CD4-positive, alpha-beta T cell treated with Interleukin-15 for 1 hour (primary cell): ENCODE data around the gene KCNA3.

ENCODE experiments used
- DNase-seq: peaks from one replicate; pipeline ENCODE4 v3.0.0-alpha.2; 2020

KCNA3 gene

DNA sequence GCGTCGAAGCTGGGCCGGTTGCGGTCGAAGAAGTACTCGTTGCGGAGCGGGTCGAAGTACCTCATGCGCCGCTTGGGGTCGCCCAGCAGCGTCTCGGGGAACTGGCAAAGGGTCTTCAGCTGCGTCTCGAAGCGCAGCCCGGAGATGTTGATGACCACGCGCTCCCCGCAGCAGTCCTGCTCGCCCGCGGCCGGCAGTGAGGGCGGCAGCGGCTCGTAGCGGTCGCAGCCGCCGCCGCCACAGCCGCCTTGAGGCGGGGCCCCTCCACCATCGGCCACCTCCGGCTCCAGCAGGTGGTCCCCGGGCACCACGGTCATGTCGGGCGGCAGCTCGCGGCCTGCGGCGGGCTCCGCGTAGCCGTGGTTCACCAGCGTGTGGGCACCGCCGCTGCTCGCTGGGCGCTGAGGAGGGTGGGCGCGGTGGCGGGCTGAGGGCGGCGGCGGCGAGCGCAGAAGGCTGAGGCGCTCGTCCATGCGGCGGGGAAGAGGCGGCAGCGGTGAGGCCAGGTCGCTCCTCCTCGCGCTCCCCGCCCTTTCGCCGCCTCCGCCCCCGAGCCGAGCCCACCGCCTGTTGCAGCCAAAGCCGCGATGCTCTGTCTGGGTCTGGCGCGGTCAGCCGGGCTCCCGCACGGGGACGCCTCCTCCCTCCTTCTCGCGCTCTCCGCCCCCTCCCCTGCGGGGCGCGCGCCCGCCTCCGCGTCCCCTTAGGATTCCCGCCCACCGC, at the start of gene KCNA3:
TSS of gene KCNA3 (minus strand) at position 604 of the 723 bp plus-strand sequence. CDS start at position 473, 131 bp downstream.
- peak; percentile 84 for DNase-seq

DNA sequence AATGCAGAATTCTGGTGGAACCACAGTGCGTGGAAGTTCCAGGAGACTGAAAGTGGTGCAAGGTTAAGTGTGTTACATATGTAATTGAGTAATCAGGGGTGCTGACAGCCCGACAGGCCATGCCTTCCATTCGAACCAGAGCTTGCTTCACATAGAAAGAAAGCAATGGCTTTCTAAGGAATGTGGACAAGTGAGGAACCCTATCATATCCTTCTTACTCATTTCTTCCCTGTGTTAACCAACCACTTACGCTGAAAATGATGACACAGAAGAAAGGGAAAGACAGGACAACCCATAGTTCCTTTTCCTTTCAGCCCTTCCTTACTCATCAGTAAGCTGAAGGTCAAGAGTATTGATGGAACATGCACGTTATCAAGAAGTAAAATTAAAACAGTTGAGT, 48.1 kb upstream of the KCNA3 start:
- DNase-seq = no peak

DNA sequence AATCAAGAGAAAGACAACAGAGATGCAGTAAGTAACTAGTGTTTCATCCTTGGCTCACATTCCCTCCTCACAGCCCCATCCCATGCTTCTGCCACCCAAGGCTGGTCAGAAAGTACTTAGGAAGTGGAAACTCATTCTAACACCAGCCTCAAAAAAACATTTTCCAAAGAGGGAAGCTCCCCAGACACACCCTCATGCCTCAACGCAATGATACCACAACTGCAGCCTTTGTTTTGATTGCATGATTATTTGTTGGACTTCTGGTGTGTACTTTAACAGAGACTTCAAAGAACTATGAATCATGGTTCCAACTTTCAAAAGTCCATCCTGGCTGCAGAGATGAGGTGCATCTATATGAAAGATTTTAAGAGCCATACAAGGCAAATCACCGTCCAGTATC, 45.2 kb upstream of the KCNA3 start:
- no peak for DNase-seq

DNA sequence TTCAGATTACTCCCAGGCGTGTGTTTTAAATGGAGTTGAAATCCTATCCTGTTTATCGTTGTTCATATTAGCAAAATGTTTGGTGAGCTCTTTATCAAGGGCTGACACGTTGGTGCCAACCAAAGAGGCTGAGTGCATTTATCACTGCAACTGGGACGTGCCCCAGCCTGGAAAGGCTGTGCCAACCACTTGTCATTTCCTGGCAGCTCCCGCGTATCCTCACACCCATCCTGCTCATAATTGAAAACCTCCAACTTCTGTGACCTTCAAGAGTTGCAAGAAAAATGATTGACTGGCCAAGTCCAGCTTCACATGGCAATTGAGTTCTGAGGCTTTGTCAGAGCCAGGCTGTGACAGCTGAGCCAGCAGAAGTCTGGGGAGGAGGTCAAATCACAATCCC, 43.7 kb upstream of the KCNA3 start:
- DNase-seq = no peak

DNA sequence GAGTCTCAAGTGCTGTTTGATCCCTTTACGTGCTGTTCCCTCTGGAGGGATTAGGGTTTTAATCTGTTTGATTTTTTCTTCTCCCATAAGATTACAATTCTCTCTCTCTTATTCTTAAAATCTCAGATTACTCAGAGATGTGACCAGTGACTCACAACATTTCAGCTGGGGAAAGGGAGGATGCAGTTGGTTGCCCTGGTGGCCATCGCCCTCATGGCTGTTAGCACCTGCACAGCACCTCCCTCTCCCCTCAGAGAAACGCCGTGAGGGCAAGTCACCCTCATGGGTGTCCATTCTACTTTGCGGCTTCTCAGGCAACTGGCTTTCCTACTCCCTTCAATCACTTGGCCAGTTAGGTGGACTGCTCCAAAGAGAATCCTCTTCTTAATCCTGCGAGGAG, 42.4 kb upstream of the KCNA3 start:
- no peak for DNase-seq

DNA sequence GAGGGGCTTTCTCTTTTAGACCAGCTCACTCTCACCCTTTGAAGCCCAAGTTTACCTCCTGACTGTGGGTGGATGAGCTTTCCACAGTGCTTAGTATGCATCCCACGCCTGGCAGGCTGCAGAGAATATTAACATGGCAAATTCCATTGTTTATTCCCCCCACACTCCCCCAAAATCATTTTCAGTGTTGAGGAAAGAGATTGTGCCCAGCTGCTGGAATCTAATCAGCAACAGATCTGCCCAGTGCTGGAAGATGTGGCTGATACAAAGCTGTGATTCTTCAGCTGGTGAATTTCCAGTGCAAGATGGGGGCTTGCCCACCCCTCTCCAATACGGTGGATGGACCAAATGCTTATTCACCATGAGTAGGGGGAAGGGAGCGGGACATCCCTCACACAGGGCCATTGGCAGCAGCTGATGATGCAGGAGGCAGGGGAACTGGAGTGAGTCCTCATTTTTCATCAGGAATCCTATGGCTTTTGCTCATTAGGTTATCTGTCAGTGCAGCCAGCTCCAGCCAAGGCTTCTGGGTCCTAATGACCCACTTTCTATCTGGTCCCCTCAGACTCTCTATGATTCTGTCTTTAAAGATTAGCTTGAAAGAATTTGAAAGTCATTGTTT, 39.7 kb upstream of the KCNA3 start:
- DNase-seq = no peak

DNA sequence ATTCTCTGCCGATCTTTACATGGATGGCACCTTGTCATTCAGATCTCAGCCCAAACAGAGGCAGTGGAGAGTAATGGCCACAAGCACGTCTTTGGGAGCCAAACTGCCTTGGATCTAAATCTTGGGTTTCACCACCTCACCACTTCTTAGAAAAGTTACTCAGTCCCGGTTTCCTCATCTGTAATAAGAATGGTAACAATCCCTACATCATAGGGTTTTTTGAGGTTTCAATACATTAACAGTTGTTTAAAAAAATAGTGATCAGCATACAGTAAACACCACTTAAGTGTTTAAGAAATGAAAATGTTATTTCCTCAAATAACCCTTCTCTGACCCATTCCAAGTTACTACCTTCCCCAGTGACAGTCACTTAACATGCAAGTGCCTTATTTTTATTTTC, 38.5 kb upstream of the KCNA3 start:
- no peak for DNase-seq

DNA sequence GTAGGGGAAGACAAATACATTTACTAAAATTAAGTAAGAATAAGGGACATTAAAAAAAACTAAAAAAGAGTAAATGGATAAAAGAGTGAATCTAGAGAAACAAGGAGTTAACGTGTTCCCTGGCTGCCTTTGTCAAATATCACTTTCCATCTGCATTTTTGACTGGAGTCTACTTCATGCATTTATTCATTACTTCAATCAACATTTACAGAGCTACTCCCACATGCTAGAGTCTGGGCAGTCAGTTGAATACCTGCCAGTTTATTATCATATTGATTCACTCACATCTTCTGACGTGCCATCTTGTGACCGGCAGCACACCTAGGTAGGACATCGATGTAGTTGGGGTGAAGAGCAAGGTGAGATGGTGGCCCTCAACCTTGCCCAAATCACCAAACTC, 35.6 kb upstream of the KCNA3 start:
- no peak for DNase-seq

DNA sequence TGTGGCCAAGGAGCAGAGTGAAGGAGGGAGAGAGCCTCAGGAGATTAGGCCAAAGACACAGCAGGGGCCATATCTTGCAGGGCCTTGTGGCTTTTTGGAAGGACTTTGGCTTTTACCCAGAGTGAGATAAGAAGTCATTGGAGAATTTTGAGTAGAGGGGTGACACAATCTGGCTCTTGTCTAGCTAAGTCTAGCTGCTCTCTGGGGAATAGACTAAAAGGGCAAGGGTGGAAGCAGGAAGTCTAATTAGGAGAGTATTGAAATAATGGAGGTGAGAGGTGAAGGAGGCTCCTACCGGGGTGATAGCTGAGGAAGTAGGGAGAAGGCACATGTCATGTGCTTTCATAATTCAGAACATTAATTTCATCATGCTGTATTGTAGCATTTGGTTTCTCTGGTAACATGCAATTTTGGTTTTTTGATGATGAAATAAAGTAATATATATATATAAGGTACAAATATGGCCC, 34.3 kb upstream of the KCNA3 start:
- DNase-seq = no peak

DNA sequence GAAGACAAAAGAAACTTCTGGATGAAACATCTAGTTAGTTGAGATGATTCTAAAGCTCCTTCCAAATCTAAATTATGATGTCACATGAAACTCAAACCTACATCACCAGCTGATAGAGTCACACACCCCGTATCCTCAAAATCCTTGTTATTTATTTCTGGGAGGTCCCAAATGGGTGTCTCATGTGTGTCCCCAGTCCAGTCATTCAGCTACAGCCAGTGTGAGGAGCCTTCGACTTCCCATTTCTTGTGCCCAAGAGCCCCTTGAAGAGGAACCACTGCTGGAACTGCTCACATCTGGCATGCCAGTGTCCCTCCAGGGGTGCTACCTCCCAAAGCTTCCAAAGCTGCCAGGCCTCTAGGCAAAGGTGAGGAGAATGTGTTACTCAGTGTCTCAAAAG, 32.5 kb upstream of the KCNA3 start:
- peak; percentile 45 for DNase-seq

DNA sequence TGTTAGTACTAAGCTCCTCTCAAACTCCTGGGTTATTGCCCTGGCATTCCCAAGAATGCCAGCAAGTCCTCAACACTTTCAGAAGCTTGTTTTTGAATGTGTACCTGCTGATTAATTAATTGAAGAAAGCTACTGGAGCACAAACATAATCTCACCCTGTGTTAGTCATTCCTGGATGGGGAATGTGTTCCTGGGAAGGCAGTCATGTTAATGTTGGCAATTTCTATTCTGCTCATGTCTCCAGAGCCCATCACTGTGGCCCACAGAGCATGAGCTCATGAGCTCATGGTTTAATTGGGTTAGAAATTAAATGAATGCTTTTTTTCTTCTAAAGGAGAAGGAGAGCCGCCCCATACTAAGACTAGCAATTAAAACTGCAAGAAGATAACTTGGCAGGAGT, 31.9 kb upstream of the KCNA3 start:
- DNase-seq = no peak

DNA sequence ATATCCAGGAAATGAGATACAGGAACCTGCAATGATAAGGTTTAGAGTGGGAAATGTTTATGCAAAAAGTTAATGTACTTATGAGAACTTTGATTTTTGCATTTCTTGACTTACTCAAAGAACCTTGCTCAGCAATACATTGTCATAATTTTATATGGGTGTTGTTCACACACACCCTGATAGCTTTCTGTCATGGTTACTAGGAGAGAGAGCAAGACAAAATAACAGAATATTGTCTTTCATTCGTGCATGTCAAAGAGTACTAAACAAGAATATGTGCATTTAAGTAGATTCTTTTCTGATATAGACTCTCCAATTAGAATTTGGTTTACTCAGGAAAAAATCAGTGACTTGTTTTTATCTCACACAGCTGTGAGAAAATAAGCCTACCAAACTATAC, 27.5 kb upstream of the KCNA3 start:
- no peak for DNase-seq

DNA sequence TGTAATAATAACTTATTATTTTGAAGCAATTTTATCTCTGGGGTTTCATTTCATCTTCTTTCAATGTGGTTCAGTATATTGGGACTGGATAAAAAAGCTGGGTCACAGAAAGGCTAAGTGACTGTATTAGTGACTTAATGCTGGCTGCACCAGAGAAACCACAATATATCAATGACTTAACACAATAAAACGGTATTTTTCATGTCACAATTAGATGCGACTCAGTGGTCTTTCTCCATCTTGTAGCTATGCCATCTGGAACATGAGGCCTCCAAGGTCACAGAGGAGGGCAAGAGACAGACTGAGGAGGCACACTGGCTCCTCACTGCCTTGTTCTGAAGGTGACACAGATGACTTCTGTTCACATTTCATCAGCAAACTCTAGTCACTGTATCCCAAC, 26.0 kb upstream of the KCNA3 start:
- no peak for DNase-seq

DNA sequence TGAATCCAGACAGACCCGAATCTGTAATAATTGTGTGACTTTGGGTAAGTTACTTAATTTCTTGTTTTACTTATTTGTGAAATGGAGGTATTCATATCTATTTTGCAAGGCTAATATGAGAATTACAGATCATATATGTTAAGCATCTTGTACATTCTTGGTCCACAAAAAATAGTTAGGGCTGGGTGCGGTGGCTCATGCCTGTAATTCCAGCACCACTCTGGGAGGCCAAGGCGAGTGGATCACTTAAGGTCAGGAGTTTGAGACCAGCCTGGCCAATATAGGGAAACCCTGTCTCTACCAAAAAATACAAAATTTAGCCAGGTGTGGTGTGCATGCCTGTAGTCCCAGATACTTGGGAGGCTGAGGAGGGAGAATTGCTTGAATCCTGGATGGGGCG, 22.9 kb upstream of the KCNA3 start:
- DNase-seq = no peak

DNA sequence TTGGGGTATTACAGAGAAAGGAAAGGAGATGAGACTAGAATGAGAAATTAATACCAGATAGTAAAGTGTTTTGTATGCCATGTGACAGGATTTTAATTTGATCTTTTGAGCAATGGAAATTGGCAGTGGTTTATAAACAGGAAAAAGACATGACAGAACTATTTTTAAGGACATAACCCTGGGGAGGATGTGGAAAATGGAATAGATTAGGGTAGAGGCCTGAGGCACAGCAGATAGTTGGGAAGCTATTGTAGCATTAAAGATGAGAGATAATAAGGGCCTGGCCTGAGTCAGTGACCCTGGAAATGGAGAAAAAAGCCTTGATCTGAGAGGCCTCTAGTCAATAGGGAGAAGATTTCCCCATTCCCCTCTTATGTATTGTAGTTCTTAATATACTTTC, 22.1 kb upstream of the KCNA3 start:
- no peak for DNase-seq

DNA sequence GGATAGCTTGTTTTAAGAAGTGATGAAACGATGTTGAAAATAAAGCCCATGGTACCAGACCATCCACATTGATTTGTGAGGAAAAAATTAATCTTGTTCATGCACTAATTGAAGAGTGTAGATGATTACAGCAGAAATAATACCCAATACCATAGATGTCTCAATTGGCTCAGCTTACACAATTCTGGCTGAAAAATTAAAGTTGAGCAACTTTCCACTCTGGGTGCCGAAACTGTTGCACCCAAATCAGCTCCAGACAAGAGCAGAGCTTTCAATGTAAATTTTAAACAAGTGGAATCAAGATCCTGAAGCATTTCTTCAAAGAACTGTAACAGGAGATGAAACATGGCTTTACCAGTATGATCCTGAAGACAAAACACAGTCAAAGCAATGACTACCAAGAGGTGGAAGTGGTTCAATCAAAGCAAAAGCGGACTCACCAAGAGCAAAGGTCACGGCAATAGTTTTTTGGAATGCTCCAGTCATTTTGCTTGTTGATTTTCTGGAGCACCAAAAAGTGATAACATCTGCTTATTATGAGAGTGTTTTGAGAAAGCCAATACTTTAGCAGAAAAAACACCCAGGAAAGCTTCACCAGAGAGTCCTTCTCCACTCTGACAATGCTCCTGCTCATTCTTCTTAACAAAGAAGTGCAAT, 16.1 kb upstream of the KCNA3 start:
- DNase-seq = no peak

DNA sequence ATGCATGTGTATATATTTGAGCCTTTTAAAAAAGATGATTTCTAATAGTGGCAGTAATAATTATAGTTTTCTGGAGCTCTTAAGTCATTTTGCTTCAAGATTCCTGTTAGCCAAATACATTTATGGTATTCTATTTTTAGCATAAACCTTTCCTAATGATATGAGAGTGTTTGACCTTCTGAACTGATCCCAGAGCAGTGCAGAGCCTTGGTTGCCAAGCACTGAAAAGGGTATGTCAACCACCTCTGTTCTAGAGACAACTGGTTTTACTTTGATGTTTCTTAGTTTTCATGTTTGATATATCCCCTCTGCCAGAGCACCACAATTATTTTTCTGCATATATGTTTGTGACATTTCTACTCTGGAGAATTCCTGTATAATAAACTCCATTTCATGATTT, 15.1 kb upstream of the KCNA3 start:
- DNase-seq = no peak

DNA sequence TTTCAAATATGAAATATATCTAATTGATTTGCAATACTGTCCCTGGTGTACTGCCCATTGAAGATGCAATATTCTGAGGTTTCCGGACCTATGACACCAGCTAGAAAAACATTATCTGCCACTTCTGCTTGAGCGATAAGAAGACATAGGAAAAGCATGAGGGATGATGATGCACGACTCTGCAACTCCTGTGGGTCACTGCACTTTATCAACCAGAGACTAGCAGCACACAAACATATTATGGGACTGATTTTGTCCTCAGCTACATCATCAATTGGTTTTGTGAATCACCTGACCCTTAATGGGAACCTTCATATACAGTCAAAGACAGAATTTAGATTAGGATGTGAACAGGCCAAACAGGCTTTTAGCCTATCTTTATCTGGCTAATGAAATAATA, 13.8 kb upstream of the KCNA3 start:
- DNase-seq = no peak

DNA sequence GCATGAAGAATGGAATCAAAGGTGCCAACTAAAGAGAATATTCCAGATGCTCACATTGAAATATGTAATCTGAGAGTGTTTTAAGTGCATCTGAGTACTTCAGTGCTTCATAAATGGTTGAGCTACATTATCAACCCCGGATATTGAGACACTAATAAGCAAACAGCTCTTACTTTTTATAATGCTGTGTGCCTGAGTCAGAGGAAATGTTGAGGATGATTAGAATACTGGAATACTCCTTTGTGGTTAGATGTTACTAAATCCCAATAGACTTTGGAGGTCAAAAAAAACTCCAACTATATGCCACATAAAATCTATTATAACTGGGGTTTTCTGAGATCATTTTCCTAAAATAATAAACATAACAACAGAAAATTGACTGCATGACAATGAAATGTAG, 12.5 kb upstream of the KCNA3 start:
- DNase-seq = no peak

DNA sequence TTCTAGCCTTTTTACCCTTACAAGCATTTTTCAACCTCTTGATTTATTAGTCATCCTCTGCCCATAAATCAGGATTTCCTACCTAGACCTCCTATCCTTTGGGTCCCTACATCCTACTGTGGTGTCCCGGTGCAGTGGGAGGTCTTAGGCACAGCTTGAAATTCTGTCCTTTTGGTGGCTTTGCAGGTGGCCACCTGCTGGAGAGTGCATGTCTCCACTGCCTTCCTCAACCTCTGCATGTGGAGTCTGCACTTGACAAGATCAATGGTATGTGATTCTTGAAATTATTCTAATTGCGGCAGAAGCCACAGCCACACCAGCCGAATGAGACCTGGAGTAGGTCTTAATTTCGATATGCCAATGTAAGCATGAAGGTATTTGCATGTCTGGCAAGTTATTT, 11.4 kb upstream of the KCNA3 start:
- DNase-seq = no peak

DNA sequence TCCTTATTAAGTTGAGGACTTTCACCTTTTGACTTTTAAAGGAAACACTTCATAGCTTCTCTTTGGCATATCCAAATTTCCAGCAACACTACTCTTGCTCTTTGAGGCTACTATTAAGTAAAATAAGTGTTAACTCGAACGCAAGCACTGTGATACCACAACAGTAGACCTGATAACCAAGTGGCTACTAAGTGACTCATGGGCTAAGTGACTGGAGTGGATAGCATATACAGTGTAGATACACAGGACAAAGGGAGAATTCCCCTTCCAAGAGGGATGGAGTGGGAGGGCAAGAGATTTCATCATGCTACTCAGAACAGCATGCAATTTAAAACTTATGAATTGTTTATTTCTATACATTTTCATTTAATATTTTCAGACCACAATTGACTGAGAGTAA, 9.8 kb upstream of the KCNA3 start:
- DNase-seq = no peak

DNA sequence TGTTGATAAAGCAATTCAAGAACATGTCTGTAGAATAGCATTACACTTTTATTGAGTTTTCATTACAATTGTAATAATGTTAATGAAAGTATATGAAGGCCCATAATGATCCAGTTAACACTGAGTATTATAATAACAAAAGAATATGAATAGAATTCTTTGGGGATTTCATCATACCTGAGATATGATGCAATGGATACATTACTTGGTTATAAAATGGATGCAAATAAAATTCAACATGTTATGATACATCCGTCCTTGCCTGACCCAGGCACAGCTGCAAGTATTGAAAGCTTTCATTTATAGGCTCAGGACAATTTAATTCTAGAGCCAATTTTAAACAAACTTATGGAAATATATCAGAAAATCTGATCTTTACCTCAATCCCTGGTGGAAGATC, 8.2 kb upstream of the KCNA3 start:
- DNase-seq = no peak

DNA sequence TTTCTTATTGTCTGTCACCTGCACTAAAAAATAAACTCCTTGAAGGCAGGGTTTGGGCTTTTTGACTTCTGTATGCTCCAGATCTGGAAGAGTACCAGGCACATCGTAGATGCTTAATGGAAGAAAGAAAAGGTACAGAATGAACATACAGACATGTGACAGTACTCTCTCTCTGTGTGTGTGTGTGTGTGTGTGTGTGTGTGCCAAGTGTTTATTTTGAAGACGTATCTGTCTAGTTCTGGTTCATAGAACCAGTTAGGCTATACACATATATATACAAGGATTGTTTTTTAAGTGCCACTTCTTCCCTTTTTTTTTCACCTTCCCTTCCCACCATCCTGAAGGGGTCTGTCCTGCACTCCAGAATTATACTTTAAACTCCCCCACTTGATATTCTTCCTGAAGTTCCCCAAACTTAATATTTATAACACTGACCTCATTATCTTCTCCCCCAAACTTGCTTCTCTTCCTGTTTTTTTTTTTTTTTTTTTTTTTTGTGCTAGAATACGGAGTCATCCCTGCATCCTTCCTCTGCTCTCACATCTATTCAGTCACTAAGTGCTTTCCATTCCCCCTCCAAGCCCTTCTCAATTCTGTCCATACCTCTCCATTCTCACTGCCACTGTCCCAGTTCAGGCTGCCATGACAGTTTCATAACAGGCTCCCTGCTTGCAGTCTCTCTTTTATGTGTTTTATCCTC, 5.4 kb upstream of the KCNA3 start:
- no peak for DNase-seq

DNA sequence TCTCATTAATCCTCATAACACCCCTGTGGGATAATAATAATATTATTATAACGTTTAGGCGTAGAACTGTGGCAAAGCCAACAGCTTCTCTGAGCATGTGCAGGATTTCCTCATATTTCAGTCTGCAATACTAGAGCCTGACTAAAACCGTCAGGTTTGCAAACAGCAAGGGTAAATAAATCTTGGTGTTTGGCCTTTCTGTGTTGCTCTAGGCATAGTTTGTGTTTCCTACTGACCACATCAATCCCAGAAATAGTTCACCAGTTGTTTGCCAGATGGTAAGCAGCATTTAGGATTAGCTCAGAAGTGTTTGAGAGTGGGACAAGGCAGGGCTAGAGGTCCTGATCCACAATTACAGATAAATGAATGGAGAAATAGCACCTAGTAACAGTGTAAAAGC, 2.8 kb upstream of the KCNA3 start:
- no peak for DNase-seq
